HCT116 (cell line): Measurements from ENCODE around the gene TSPAN5. TPM values are rescaled to one million over a fixed set of nuclear protein-coding genes. Genes with fewer than 3 reads are reported as not detected.
"Not testable (repeated sequence)": the region's sequence is repeated elsewhere in the genome, so short reads cannot be mapped to it uniquely, and the experiment has no call there.

ENCODE experiments used
- ATAC-seq: fragments of 200-7000 bp; cut with Tn5 transposase; 2 replicates; pipeline ENCODE4 v1.9.1; 2020; ENCODE audit warnings: mild to moderate bottlenecking, moderate library complexity
- BruUV-seq: library from RNA; stranded (reverse); fragments of 400-500 nt; replicated peaks from 2 replicates; lab custom pipeline; 2021; lab: Mats Ljungman, UMichigan
- CTCF ChIA-PET: fragments of 300-600 bp; sonication (Branson Sonifier 250); formaldehyde crosslinking; loops from one replicate; lab custom pipeline; 2021; ENCODE audit warnings: antibody characterized with exemption; lab: Charles Lee
- POLR2A ChIA-PET: fragments of 300-600, 350-600 bp; sonication (Branson Sonifier 250); formaldehyde crosslinking; loops from one replicate; lab custom pipeline; 2021; ENCODE audit warnings: antibody characterized with exemption; lab: Charles Lee
- RAD21 ChIA-PET, 2 experiments: fragments of 300-600 bp; sonication (Branson Sonifier 250); formaldehyde crosslinking; loops; one replicate each; lab custom pipeline; 2023; ENCODE audit warnings: low total read pairs in 2 of 2; ENCODE audit not compliant: uncharacterized antibody in 2 of 2, unreplicated experiment in 2 of 2, low non-redundant PET in 1 of 2; lab: Charles Lee
- DNase-seq: peaks from one replicate; pipeline ENCODE4 v3.0.0-alpha.2; 2010; ENCODE audit warnings: low read depth, low spot score
- H2AFZ ChIP-seq: fragments of 200-600 bp; shearing (Covaris generic), sonication (generic); 2 replicates; pipeline ENCODE4 v1.6.1; 2017; ENCODE audit warnings: low read depth, mixed run types, mixed read lengths, antibody characterized with exemption, low read length; ENCODE audit not compliant: poor library complexity, severe bottlenecking
- H3K27ac ChIP-seq: 2 replicates; pipeline ENCODE4 v1.5.1; 2012; ENCODE audit warnings: low read depth, low read length
- H3K27me3 ChIP-seq: fragments of 200-600 bp; sonication (generic); 2 replicates; pipeline ENCODE4 v1.6.1; 2016; ENCODE audit warnings: mixed run types, low read length, mixed read lengths; ENCODE audit not compliant: insufficient read depth
- H3K36me3 ChIP-seq, 2 experiments: fragments of 200-500 bp in 1 of 2; fragments of 200-600 bp in 1 of 2; sonication (Bioruptor generic) in 1 of 2; sonication (generic) in 1 of 2; 2 replicates each; pipeline versions ENCODE4 v1.5.1 to v1.6.1; 2014 to 2016; ENCODE audit warnings: low read length in 2 of 2, inconsistent platforms in 1 of 2, mixed read lengths in 1 of 2, mixed run types in 1 of 2; ENCODE audit not compliant: insufficient read depth in 2 of 2, control insufficient read depth in 1 of 2
- H3K4me1 ChIP-seq, 2 experiments: fragments of 200-600 bp in 1 of 2; sonication (generic) in 1 of 2; 2 replicates each; pipeline versions ENCODE4 v1.5.1 to v1.6.1; 2012 to 2017; ENCODE audit warnings: low read length in 2 of 2, inconsistent platforms in 1 of 2, mild to moderate bottlenecking in 1 of 2, mixed read lengths in 1 of 2, mixed run types in 1 of 2, moderate library complexity in 1 of 2; ENCODE audit not compliant: insufficient read depth in 2 of 2, control insufficient read depth in 1 of 2
- H3K4me2 ChIP-seq: fragments of 200-600 bp; sonication (generic); 2 replicates; pipeline ENCODE4 v1.6.1; 2017; ENCODE audit warnings: mixed run types, low read length, mixed read lengths
- H3K4me3 ChIP-seq, 2 experiments: fragments of 200-600 bp in 1 of 2; sonication (generic) in 1 of 2; replicated peaks in 1 of 2; 2 replicates each; pipeline ENCODE4 v1.5.1; 2011 to 2016; ENCODE audit warnings: low read length in 2 of 2, control low read depth in 1 of 2, low read depth in 1 of 2, mild to moderate bottlenecking in 1 of 2, mixed read lengths in 1 of 2, mixed run types in 1 of 2
- H3K79me2 ChIP-seq: fragments of 200-600 bp; sonication (generic); 2 replicates; pipeline ENCODE4 v1.6.1; 2017; ENCODE audit warnings: mild to moderate bottlenecking, mixed run types, low read length, moderate library complexity, mixed read lengths; ENCODE audit not compliant: insufficient read depth
- H3K9ac ChIP-seq: fragments of 200-600 bp; sonication (generic); 2 replicates; pipeline ENCODE4 v1.6.1; 2016; ENCODE audit warnings: low read length, mixed read lengths
- H3K9me2 ChIP-seq: fragments of 200-600 bp; sonication (generic), shearing (Covaris generic); 2 replicates; pipeline ENCODE4 v1.6.1; 2017; ENCODE audit warnings: mixed run types, mild to moderate bottlenecking, moderate library complexity; ENCODE audit not compliant: insufficient read depth
- H3K9me3 ChIP-seq, 2 experiments: fragments of 200-500 bp in 1 of 2; fragments of 200-600 bp in 1 of 2; sonication (Bioruptor generic) in 1 of 2; sonication (generic) in 1 of 2; 2 replicates each; pipeline ENCODE4 v1.6.1; 2014 to 2017; ENCODE audit warnings: low read length in 2 of 2, mixed read lengths in 2 of 2, inconsistent platforms in 1 of 2, low read depth in 1 of 2, mild to moderate bottlenecking in 1 of 2, mixed run types in 1 of 2, moderate library complexity in 1 of 2; ENCODE audit not compliant: control insufficient read depth in 1 of 2, insufficient read depth in 1 of 2
- H4K20me1 ChIP-seq: fragments of 200-600 bp; sonication (generic), shearing (Covaris generic); 2 replicates; pipeline ENCODE4 v1.6.1; 2017; ENCODE audit warnings: mixed run types, mild to moderate bottlenecking, moderate library complexity; ENCODE audit not compliant: insufficient read depth
- CEBPB ChIP-seq: IDR thresholded peaks from 2 replicates; pipeline ENCODE4 v1.6.1; 2012; ENCODE audit warnings: low read depth
- EGR1 ChIP-seq: IDR thresholded peaks from 2 replicates; pipeline ENCODE4 v1.6.1; 2012; ENCODE audit warnings: low read depth
- EZH2 ChIP-seq: fragments of 200-600 bp; sonication (generic); IDR thresholded peaks from 2 replicates; pipeline ENCODE4 v1.6.1; 2017; ENCODE audit warnings: antibody characterized with exemption, mixed run types
- FOSL1 ChIP-seq: IDR thresholded peaks from 2 replicates; pipeline ENCODE4 v1.6.1; 2012; ENCODE audit warnings: low read depth
- JUND ChIP-seq: IDR thresholded peaks from 2 replicates; pipeline ENCODE4 v1.6.1; 2012
- RAD21 ChIP-seq: IDR thresholded peaks from 2 replicates; pipeline ENCODE4 v1.6.1; 2012; ENCODE audit warnings: low read depth, mild to moderate bottlenecking
- SIN3A ChIP-seq: IDR thresholded peaks from 2 replicates; pipeline ENCODE4 v1.6.1; 2012; ENCODE audit warnings: low read depth
- SP1 ChIP-seq: IDR thresholded peaks from 2 replicates; pipeline ENCODE4 v1.6.1; 2012; ENCODE audit warnings: low read depth
- SRF ChIP-seq: IDR thresholded peaks from 2 replicates; pipeline ENCODE4 v1.6.1; 2012; ENCODE audit warnings: low read depth
- ZNF274 ChIP-seq: fragments of 200-500 bp; sonication (Bioruptor generic); IDR thresholded peaks from 2 replicates; pipeline ENCODE4 v1.6.1; 2014; ENCODE audit warnings: mild to moderate bottlenecking, low read depth, low read length, inconsistent platforms
- intact Hi-C: fragments of 100-400 bp; cut with micrococcal nuclease; formaldehyde crosslinking; loops from 2 replicates; pipeline ENCODE4 v1.10.0; 2022
- total RNA-seq: library from RNA; stranded (reverse); gene quantifications from one replicate; pipeline ENCODE4 v1.2.1, GENCODE V29; 2021; ENCODE audit not compliant: unreplicated experiment
- TF ChIP-seq, protein P1 (sequence below): IDR thresholded peaks from 2 replicates; pipeline ENCODE4 v1.6.1; 2011; ENCODE audit warnings: mild to moderate bottlenecking, low read length, moderate library complexity; ENCODE audit not compliant: insufficient replicate concordance; ENCODE audit errors: extremely low read depth

The TSPAN5 gene
- total RNA-seq, 1 experiment from 2014 or later, result 56.8 TPM

GRCh38 chr4:98479590-98479989, 178.8 kb downstream of the TSPAN5 start:
- H3K9ac ChIP-seq, RAD21 ChIA-PET, H2AFZ ChIP-seq, H3K27me3 ChIP-seq, DNase-seq, intact Hi-C loops, H3K9me3 ChIP-seq, ATAC-seq, H3K9me2 ChIP-seq, BruUV-seq, H3K4me3 ChIP-seq, POLR2A ChIA-PET: not testable (repeated sequence)
- Histone ChIP-seq H3K79me2 (peaks cover 37% of the 10 kb centered on the region; the same call in 1 of the 2 replicates), H3K36me3 (peaks cover 7 to 30% of the 10 kb centered on the region in 2 experiments; a peak in 3 of 4 replicates)
- peak; percentile 33; the same call in 1 of the 2 replicates for TF ChIP-seq SP1
- TF ChIP-seq FOSL1, result peak; percentile 18; the same call in 1 of the 2 replicates
- TF ChIP-seq, all 23 proteins: peak for 2; not testable (repeated sequence) for 21
- Histone ChIP-seq H3K4me1 (peaks cover 3 to 56% of the 10 kb centered on the region in 2 experiments; a peak in 3 of 4 replicates), H3K4me2 (peak overlapping the region; percentile 12; the same call in 1 of the 2 replicates)
- H4K20me1 ChIP-seq, H3K27ac ChIP-seq, CTCF ChIA-PET: not testable (repeated sequence)

GRCh38 chr4:98476891-98477290, 181.5 kb downstream of the TSPAN5 start:
- no peak overlapping the region for H2AFZ ChIP-seq
- ChIA-PET POLR2A (no interaction called here), CTCF (interaction anchor here (1.1 kb wide), 1 partner anchor 9 kb away, joined by 3 read pairs; no protein-coding TSS in a partner anchor)
- H3K9ac ChIP-seq, result no peak overlapping the region
- DNase-seq (no peak), ATAC-seq (no peak)
- H3K9me2 ChIP-seq, result no peaks in the 10 kb centered on the region
- TF ChIP-seq SIN3A (no peak), CEBPB (no peak), SRF (no peak), RAD21 (no peak), JUND (no peak), EGR1 (no peak), EZH2 (no peak), ZNF274 (no peak)
- TF ChIP-seq, protein P1, sequence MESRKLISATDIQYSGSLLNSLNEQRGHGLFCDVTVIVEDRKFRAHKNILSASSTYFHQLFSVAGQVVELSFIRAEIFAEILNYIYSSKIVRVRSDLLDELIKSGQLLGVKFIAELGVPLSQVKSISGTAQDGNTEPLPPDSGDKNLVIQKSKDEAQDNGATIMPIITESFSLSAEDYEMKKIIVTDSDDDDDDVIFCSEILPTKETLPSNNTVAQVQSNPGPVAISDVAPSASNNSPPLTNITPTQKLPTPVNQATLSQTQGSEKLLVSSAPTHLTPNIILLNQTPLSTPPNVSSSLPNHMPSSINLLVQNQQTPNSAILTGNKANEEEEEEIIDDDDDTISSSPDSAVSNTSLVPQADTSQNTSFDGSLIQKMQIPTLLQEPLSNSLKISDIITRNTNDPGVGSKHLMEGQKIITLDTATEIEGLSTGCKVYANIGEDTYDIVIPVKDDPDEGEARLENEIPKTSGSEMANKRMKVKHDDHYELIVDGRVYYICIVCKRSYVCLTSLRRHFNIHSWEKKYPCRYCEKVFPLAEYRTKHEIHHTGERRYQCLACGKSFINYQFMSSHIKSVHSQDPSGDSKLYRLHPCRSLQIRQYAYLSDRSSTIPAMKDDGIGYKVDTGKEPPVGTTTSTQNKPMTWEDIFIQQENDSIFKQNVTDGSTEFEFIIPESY, result no peak
- TF ChIP-seq, all 23 proteins: peak for 0
- no TSS peak for BruUV-seq
- H3K4me1 ChIP-seq, result peaks cover 0 to 29% of the 10 kb centered on the region in 2 experiments; a peak in 1 of 4 replicates
- H3K27ac ChIP-seq, result no peak overlapping the region
- H3K4me3 ChIP-seq, result no peak overlapping the region
- no peaks in the 10 kb centered on the region for H3K27me3 ChIP-seq
- peaks cover 9 to 42% of the 10 kb centered on the region in 2 experiments; a peak in 3 of 4 replicates for H3K36me3 ChIP-seq
- no peak overlapping the region for H3K4me2 ChIP-seq
- intact Hi-C loops, result no loop called here
- no peaks in the 10 kb centered on the region for H4K20me1 ChIP-seq
- no peaks in the 10 kb centered on the region for H3K9me3 ChIP-seq
- RAD21 ChIA-PET, result no interaction called here
- H3K79me2 ChIP-seq, result peaks cover 17% of the 10 kb centered on the region; the same call in 1 of the 2 replicates
